Aorta (tissue), 5 donors: ENCODE measurements around the gene ATG4C. TPM values are rescaled to one million over a fixed set of nuclear protein-coding genes. Genes with fewer than 3 reads are reported as not detected.

Source experiments
- ATAC-seq: fragments of 200-7000 bp; cut with Tn5 transposase; one replicate; pipeline ENCODE4 v1.9.1; 2022; ENCODE audit warnings: moderate library complexity; ENCODE audit not compliant: low FRiP score
- DNase-seq, 2 donors: peaks; one replicate each; pipeline ENCODE4 v3.0.0-alpha.2; 2020
- H3K27ac ChIP-seq, 2 donors: one replicate each; pipeline ENCODE4 v1.5.1; 2013; ENCODE audit warnings: low read length in 2 of 2, mild to moderate bottlenecking in 2 of 2, moderate library complexity in 2 of 2, control low read depth in 1 of 2, inconsistent platforms in 1 of 2, low read depth in 1 of 2
- H3K27me3 ChIP-seq, 2 donors: one replicate each; pipeline ENCODE4 v1.6.1; 2013; ENCODE audit warnings: control low read depth in 1 of 2, low read length in 1 of 2, mild to moderate bottlenecking in 1 of 2, moderate library complexity in 1 of 2; ENCODE audit not compliant: insufficient read depth in 2 of 2, control insufficient read depth in 1 of 2
- H3K36me3 ChIP-seq, 2 donors: one replicate each; pipeline ENCODE4 v1.6.1; 2013; ENCODE audit warnings: control low read depth in 1 of 2, low read length in 1 of 2, mild to moderate bottlenecking in 1 of 2; ENCODE audit not compliant: insufficient read depth in 2 of 2, control insufficient read depth in 1 of 2
- H3K4me1 ChIP-seq, 2 donors: one replicate each; pipeline ENCODE4 v1.6.1; 2013; ENCODE audit warnings: low read length in 2 of 2, control low read depth in 1 of 2, mild to moderate bottlenecking in 1 of 2, moderate library complexity in 1 of 2; ENCODE audit not compliant: insufficient read depth in 2 of 2, control insufficient read depth in 1 of 2
- H3K4me3 ChIP-seq, 2 donors: one replicate each; pipeline ENCODE4 v1.5.1; 2013; ENCODE audit warnings: low read length in 2 of 2, control low read depth in 1 of 2, mild to moderate bottlenecking in 1 of 2
- H3K9me3 ChIP-seq: one replicate; pipeline ENCODE4 v1.6.1; 2013; ENCODE audit warnings: mild to moderate bottlenecking, low read length; ENCODE audit not compliant: control insufficient read depth
- WGBS, 2 donors: extraction: QIAGEN DNeasy Blood & Tissue Kit; methylation state at CpG; one replicate each; pipeline ENCODE4 v1.1.7; 2013; 5-methylcytosine and 5-hydroxymethylcytosine counted together
- intact Hi-C, 2 donors: fragments of 100-400 bp; cut with DNase I; formaldehyde crosslinking; loops; one replicate each; pipeline versions ENCODE4 v1.14.2 to v1.15.0; 2022
- polyA plus RNA-seq, 2 donors: library from polyadenylated mRNA; stranded (reverse); fragments of 200-250 nt; gene quantifications; one replicate each; pipeline ENCODE4 v1.2.3, GENCODE V29; 2013
- total RNA-seq, 2 donors: library from RNA; stranded (reverse); fragmentation: NEBNext Ultra II Directional; extraction: Animal tissue kit (Norgen Biotek cat#: 25700); gene quantifications; one replicate each; pipeline ENCODE4 v1.2.1, GENCODE V29; 2021
- donor health status: healthy with polysubstance abuse.
- donor health status: Bipolar disorder and iron deficiency.
- donor health status: DM: no; HTN: no; CAD: no.
- donor health status: DM: no; HTN: no; CAD: no.
- donor health status: DM: yes; HTN: yes; CAD: no.

Gene ATG4C
- total and polyA plus RNA-seq, 4 donors: 5.8 to 18.4 (median 8.4) TPM

- Histone ChIP-seq H3K4me3 (no peak overlapping the region), H3K27ac (no peak overlapping the region), H3K9me3 (no peaks in the 10 kb centered on the region), H3K36me3 (no peaks in the 10 kb centered on the region), H3K27me3 (no peaks in the 10 kb centered on the region), H3K4me1 (peaks cover 0 to 2% of the 10 kb centered on the region in 2 donors)
- intact Hi-C loops: loop anchor here in 1 of 2 donors (10.0 kb wide), 1 partner anchor 696 kb away; no protein-coding TSS in a partner anchor
- DNase-seq (no peak), ATAC-seq (no peak)
- 82 to 83% methylated on average over 4 of the region's 4 CpGs for WGBS, 2 donors
These were observed 65.1 kb downstream of the ATG4C start for GRCh38 chr1:62849031-62849430.

- H3K27me3 ChIP-seq: no peaks in the 10 kb centered on the region
- intact Hi-C loops: no loop called here
- H3K4me1 ChIP-seq: peaks cover 0 to 2% of the 10 kb centered on the region in 2 donors
- no peak overlapping the region for H3K27ac ChIP-seq
- no peak overlapping the region for H3K4me3 ChIP-seq
- H3K9me3 ChIP-seq: no peaks in the 10 kb centered on the region
- H3K36me3 ChIP-seq: no peaks in the 10 kb centered on the region
- ATAC-seq: no peak
- no peak for DNase-seq
These were observed 68.3 kb downstream of the ATG4C start for GRCh38 chr1:62852253-62852652.

DNA sequence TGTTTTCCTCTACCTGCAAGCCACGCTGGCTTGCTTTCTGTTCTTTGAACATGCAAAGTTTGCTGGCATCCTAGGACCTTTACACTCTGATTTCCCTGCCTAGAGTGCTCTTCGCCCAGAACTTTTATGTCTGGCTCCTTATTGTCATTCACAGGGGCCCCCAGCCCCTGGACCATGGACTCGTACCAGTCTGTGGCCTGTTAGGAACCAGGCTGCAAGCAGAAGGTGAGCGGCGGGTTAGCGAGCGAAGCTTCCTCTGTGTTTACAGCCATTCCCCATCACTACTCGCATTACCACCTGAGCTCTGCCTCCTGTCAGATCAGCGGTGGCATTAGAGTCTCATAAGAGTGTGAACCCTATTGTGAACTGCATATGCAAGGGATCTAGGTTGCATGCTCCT lies 73.0 kb downstream of the ATG4C start:
- ATAC-seq (no peak), DNase-seq (no peak)
- Histone ChIP-seq H3K4me3 (no peak overlapping the region), H3K27me3 (no peaks in the 10 kb centered on the region), H3K4me1 (no peaks in the 10 kb centered on the region), H3K36me3 (no peaks in the 10 kb centered on the region), H3K9me3 (no peaks in the 10 kb centered on the region), H3K27ac (no peak overlapping the region)
- 84 to 91% methylated on average over 9 of the region's 9 CpGs for WGBS, 2 donors
- intact Hi-C loops: no loop called here

DNA sequence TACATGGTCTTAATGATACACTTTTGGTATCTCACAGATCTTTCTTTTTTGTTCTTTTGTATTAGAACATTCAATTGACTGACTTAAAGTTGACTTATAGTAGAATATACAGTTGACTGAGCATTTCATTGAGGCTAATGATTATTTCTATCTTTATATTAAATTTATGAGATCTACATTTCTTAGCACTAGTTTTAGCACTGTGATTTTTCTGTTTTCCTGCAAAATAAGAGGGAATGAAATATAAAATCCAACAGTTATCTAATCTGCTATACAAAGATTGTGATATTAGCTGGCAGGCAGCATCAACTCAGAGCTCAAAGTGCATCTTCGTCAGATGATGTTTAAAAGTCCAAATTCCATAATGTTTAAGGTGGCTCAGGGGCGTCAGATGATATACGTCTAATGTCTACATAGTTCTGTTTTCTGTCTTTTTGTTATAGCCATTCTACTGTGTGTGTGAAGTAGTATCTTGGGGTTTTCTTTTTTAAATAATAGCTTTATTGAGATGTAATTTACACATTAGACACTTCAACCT lies 85.4 kb downstream of the ATG4C start:
- H3K27ac ChIP-seq: no peak overlapping the region
- no peak overlapping the region for H3K4me3 ChIP-seq
- H3K27me3 ChIP-seq: no peaks in the 10 kb centered on the region
- intact Hi-C loops: no loop called here
- DNase-seq: no peak
- 72 to 81% methylated on average over 3 of the region's 3 CpGs for WGBS, 2 donors
- H3K36me3 ChIP-seq: no peaks in the 10 kb centered on the region
- no peak for ATAC-seq
- no peaks in the 10 kb centered on the region for H3K9me3 ChIP-seq
- H3K4me1 ChIP-seq: no peaks in the 10 kb centered on the region

- no peaks in the 10 kb centered on the region for H3K9me3 ChIP-seq
- H3K36me3 ChIP-seq: no peaks in the 10 kb centered on the region
- H3K4me1 ChIP-seq: no peaks in the 10 kb centered on the region
- WGBS, 2 donors: 92 to 93% methylated on average over 1 of the region's 1 CpG
- H3K4me3 ChIP-seq: no peak overlapping the region
- ATAC-seq (no peak), DNase-seq (no peak)
- no peak overlapping the region for H3K27ac ChIP-seq
- no peaks in the 10 kb centered on the region for H3K27me3 ChIP-seq
- intact Hi-C loops: no loop called here
These were observed 86.2 kb downstream of the ATG4C start for GRCh38 chr1:62870148-62870547.

GRCh38 chr1:62875676-62876075 lies 91.7 kb downstream of the ATG4C start:
- ATAC-seq: no peak

DNA sequence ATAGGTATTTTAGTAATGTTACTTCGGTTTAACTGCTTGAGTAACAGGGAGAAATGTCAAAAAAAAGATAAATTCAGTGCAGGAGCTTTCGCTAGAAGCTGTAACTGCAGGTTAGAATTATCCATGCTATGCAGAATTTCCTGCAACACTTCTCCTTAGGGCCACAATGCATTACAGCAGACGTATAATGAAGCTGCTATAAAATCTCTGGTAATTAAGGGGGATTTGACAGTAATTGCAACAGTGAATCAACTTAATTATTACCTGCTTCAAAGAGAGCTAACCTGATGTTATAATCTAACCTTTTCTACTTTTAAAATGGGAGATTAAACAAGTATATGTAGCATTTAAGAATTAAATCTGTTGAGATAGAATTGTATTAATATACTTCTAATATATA lies 92.6 kb downstream of the ATG4C start:
- H3K27ac ChIP-seq: no peak overlapping the region
- no peak for ATAC-seq
- H3K4me3 ChIP-seq: no peak overlapping the region
- no peaks in the 10 kb centered on the region for H3K36me3 ChIP-seq
- H3K9me3 ChIP-seq: peaks cover 2% of the 10 kb centered on the region
- WGBS, 2 donors: 77 to 78% methylated on average over 3 of the region's 3 CpGs
- no peaks in the 10 kb centered on the region for H3K4me1 ChIP-seq
- intact Hi-C loops: no loop called here
- DNase-seq: no peak
- H3K27me3 ChIP-seq: no peaks in the 10 kb centered on the region

More at GRCh38 chr1:62875676-62876075, 91.7 kb downstream of the ATG4C start:
- H3K36me3 ChIP-seq: no peaks in the 10 kb centered on the region
- 68 to 70% methylated on average over 3 of the region's 3 CpGs for WGBS, 2 donors
- H3K27me3 ChIP-seq: no peaks in the 10 kb centered on the region
- DNase-seq: no peak
- H3K4me3 ChIP-seq: no peak overlapping the region
- H3K9me3 ChIP-seq: peaks cover 2% of the 10 kb centered on the region
- no peak overlapping the region for H3K27ac ChIP-seq
- intact Hi-C loops: no loop called here
- no peaks in the 10 kb centered on the region for H3K4me1 ChIP-seq

DNA sequence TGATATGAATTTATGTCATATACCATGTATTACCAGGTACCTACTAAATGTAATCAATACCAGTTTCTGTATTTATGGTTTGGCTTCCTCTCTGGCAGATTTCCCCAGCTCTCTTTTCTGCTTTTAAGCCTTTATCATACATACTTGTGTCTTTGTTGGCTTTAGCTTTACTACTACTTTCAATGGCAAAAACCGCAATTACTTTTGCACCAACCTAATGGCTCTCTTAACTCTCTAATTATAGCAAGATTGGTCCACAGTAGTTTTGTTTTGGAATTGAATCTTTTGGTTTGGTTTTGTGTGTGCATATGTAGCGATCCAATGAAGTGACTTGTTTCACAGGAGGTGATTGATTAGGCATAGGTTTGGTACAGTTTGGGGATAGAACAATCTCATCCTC lies 93.6 kb downstream of the ATG4C start:
- ATAC-seq: no peak
- no peak for DNase-seq
- WGBS, 2 donors: 86 to 93% methylated on average over 2 of the region's 2 CpGs
- Histone ChIP-seq H3K27ac (no peak overlapping the region), H3K27me3 (no peaks in the 10 kb centered on the region), H3K4me1 (no peaks in the 10 kb centered on the region), H3K36me3 (no peaks in the 10 kb centered on the region), H3K4me3 (no peak overlapping the region), H3K9me3 (peaks cover 2% of the 10 kb centered on the region)
- intact Hi-C loops: no loop called here

DNA sequence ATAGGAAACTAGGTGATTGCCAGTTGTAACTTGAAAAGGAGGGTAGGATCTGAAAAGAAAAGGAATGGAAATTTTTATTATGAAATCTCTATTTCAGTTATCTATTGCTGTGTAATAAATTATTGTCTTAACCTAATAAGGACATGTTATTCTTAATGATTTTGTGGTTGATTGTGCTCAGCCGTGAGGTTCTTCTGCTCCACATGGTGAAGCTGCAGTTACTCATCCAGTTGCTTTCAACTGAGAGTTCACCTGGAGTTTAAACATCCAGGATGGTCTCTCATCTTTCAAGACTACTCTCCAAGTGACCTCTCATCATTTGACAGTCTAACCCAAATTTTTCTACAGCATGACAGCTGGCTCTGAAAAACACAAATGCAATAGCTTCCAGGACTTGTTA lies 96.0 kb downstream of the ATG4C start:
- H3K36me3 ChIP-seq: no peaks in the 10 kb centered on the region
- no peaks in the 10 kb centered on the region for H3K4me1 ChIP-seq
- H3K27ac ChIP-seq: no peak overlapping the region
- H3K27me3 ChIP-seq: no peaks in the 10 kb centered on the region
- peaks cover 2% of the 10 kb centered on the region for H3K9me3 ChIP-seq
- 85 to 88% methylated on average over 1 of the region's 1 CpG for WGBS, 2 donors
- DNase-seq: no peak
- intact Hi-C loops: no loop called here
- H3K4me3 ChIP-seq: no peak overlapping the region
- ATAC-seq: no peak
